Chondrocyte (in vitro differentiated cells): ENCODE measurements around the gene LRMDA. TPM values are rescaled to one million over a fixed set of nuclear protein-coding genes. Genes with fewer than 3 reads are reported as not detected.
"Not testable (repeated sequence)": the region's sequence is repeated elsewhere in the genome, so short reads cannot be mapped to it uniquely, and the experiment has no call there.

Source experiments
- DNase-seq: peaks from one replicate; pipeline ENCODE4 v3.0.0; 2021; ENCODE audit warnings: mixed read lengths, low spot score
- H3K27ac Mint-ChIP-seq: one replicate; pipeline ENCODE4 v1.8.0; 2021; ENCODE audit warnings: mild to moderate bottlenecking, moderate library complexity, mixed read lengths; ENCODE audit not compliant: unreplicated experiment
- H3K27me3 Mint-ChIP-seq: 2 replicates; pipeline ENCODE4 v1.8.0; 2021; ENCODE audit warnings: low read depth, mixed read lengths
- H3K36me3 Mint-ChIP-seq: 2 replicates; pipeline ENCODE4 v1.8.0; 2021; ENCODE audit warnings: low read depth, mixed read lengths
- H3K4me1 Mint-ChIP-seq: 2 replicates; pipeline ENCODE4 v1.8.0; 2021; ENCODE audit warnings: low read depth, mild to moderate bottlenecking, mixed read lengths
- H3K4me3 Mint-ChIP-seq: one replicate; pipeline ENCODE4 v1.8.0; 2021; ENCODE audit warnings: mild to moderate bottlenecking, moderate library complexity, mixed read lengths; ENCODE audit not compliant: unreplicated experiment
- H3K9me3 Mint-ChIP-seq: 2 replicates; pipeline ENCODE4 v1.8.0; 2021; ENCODE audit warnings: low read depth, mixed read lengths
- total RNA-seq: library from RNA; stranded (reverse); gene quantifications from 3 replicates; pipeline ENCODE4 v1.2.1, GENCODE V29; 2021
- TF ChIP-seq, protein P1 (sequence below): fragments of 200-600 bp; sonication (generic); IDR thresholded peaks from 2 replicates; pipeline ENCODE4 v1.5.0; 2021; ENCODE audit warnings: antibody characterized with exemption, mild to moderate bottlenecking, moderate library complexity

The LRMDA gene
- total RNA-seq, 1 donor from 2014 or later, result 2.8 TPM

DNA sequence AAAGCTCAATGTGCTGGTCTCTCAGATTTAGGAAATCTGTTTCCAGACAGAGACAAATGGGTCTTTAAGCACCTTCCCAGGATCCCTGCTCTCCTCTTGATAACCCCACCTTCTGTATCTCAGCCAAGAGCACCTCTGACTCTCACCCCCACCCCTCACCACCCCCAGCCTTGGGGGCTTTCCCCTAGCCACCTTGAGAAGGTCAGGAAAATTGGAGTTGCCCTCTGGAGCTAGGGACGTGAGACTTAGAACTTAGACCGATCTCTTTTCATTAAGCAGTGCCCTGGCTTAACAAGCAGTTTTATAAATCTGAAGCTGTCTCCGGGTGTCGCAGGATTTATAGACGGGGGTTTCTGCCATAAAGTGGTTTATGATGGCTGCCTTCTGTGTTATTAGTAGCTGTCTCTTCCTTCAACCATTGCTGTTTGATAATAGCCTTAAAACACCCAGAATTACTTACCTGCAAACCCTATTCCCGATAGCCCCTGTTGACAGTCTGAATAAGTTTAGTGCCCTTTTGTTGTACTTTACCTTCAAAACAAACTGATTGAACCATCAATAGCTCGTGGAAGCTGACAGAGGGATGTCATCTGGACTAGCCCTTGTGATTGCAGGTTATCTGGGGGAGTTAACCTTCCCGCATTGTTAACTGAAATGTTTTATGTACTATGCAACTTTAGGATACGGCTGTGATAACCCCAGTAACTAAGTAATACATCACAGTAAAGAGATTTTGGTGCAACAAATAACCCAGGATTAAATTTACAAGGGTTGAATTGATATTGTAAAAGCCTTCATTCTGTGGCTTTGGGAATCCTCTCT is 621.5 kb downstream of the LRMDA start:
- Mint-ChIP-seq H3K4me1 (no peaks in the 10 kb centered on the region), H3K9me3 (no peaks in the 10 kb centered on the region), H3K27ac (no peak overlapping the region), H3K27me3 (peaks cover 15% of the 10 kb centered on the region), H3K36me3 (no peaks in the 10 kb centered on the region), H3K4me3 (no peak overlapping the region)
- TF ChIP-seq, protein P1, sequence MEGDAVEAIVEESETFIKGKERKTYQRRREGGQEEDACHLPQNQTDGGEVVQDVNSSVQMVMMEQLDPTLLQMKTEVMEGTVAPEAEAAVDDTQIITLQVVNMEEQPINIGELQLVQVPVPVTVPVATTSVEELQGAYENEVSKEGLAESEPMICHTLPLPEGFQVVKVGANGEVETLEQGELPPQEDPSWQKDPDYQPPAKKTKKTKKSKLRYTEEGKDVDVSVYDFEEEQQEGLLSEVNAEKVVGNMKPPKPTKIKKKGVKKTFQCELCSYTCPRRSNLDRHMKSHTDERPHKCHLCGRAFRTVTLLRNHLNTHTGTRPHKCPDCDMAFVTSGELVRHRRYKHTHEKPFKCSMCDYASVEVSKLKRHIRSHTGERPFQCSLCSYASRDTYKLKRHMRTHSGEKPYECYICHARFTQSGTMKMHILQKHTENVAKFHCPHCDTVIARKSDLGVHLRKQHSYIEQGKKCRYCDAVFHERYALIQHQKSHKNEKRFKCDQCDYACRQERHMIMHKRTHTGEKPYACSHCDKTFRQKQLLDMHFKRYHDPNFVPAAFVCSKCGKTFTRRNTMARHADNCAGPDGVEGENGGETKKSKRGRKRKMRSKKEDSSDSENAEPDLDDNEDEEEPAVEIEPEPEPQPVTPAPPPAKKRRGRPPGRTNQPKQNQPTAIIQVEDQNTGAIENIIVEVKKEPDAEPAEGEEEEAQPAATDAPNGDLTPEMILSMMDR, result no peak
- no peak for DNase-seq

DNA sequence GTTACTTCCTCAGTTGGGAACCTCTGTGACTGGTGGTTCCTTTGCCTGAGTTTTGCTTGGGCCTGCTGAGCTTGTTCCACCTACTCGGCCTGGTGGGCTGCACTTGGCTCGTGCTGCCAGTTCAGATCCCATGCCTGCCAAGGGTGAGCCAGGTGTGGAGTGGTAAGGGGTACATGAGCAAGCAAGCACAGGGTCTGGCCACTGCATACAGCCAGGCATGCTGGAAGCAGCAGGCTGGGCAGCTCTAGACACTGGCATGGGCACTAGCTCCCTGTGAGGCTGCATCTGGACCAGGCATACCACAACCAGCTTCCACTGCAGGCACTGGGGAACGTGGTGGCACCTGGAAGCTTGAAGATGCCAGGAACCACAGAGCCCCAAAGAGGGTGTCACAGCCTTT is 624.0 kb downstream of the LRMDA start:
- H3K27me3 Mint-ChIP-seq, result peaks cover 15% of the 10 kb centered on the region
- H3K27ac Mint-ChIP-seq, result no peak overlapping the region

DNA sequence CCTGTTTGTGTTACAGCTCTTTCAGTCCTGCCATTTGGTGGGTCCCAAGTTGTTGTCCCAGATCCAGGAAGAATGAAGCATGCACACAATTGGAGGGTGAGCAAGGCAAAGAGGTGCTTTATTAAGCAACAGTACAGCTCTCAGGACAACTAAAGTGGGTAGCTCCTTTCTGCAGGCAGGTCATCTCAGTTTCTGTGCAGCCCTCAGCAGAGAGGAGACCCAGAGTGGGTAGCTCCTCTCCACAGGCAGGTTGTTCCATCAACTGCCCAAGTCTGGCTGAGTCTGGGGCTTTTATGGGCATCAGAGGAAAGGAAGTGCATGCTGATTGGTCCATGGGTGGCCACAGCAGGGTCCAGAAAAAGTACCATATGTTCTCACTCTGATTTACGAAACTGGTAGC is 624.5 kb downstream of the LRMDA start:
- TF ChIP-seq, protein P1, result no peak
- no peaks in the 10 kb centered on the region for H3K9me3 Mint-ChIP-seq

More for the DNA sequence above, 624.0 kb downstream of the LRMDA start:
- DNase-seq, result no peak
- no peak overlapping the region for H3K4me3 Mint-ChIP-seq
- no peaks in the 10 kb centered on the region for H3K36me3 Mint-ChIP-seq
- TF ChIP-seq, protein P1, result no peak
- H3K9me3 Mint-ChIP-seq, result no peaks in the 10 kb centered on the region
- H3K4me1 Mint-ChIP-seq, result no peaks in the 10 kb centered on the region

DNA sequence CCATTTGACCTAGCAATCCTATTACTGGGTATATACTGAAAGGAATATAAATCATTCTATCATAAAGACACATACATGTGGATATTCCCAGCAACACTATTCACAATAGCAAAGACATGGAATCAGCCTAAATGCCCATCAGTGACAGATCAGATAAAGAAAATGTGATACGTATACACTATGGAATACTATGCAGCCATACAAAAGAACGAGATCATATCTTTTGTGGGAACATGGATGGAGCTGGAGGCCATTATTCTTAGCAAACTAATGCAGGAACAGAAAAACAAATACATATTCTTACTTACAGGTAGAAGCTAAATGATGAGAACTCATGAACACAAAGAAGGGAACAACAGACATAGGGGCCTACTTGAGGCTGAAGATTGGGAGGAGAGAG is 629.6 kb downstream of the LRMDA start:
- H3K36me3 Mint-ChIP-seq, H3K9me3 Mint-ChIP-seq, H3K27me3 Mint-ChIP-seq, H3K4me3 Mint-ChIP-seq, DNase-seq, H3K27ac Mint-ChIP-seq, H3K4me1 Mint-ChIP-seq: not testable (repeated sequence)

More for the DNA sequence above, 624.5 kb downstream of the LRMDA start:
- no peak overlapping the region for H3K27ac Mint-ChIP-seq
- no peaks in the 10 kb centered on the region for H3K36me3 Mint-ChIP-seq
- DNase-seq, result no peak
- H3K27me3 Mint-ChIP-seq, result peaks cover 15% of the 10 kb centered on the region
- no peaks in the 10 kb centered on the region for H3K4me1 Mint-ChIP-seq
- H3K4me3 Mint-ChIP-seq, result no peak overlapping the region

DNA sequence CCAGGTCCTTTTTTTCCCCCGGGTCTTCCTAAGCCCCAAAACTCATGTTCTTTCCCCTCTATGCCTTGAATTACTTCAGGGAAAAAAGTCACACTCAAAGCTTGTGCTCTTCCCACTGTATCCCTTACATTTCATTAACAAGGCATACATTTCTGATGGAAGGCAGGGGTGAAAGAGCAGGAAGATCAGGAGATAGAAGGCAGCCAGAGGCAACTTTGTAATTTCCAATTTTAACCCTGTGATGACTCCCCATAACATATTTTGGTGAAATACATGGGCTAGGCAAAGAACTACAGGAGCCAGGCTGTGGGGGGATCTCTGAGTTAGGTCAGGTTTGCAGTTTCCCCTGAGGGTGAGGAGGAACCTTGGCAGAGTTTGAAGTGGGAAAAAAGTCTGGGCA is 635.0 kb downstream of the LRMDA start:
- TF ChIP-seq, protein P1, result no peak
- no peak overlapping the region for H3K27ac Mint-ChIP-seq
- peaks cover 9% of the 10 kb centered on the region for H3K4me1 Mint-ChIP-seq
- H3K4me3 Mint-ChIP-seq, result no peak overlapping the region
- H3K9me3 Mint-ChIP-seq, result peaks cover 15% of the 10 kb centered on the region
- H3K27me3 Mint-ChIP-seq, result no peaks in the 10 kb centered on the region
- DNase-seq, result no peak
- peaks cover 2% of the 10 kb centered on the region for H3K36me3 Mint-ChIP-seq

DNA sequence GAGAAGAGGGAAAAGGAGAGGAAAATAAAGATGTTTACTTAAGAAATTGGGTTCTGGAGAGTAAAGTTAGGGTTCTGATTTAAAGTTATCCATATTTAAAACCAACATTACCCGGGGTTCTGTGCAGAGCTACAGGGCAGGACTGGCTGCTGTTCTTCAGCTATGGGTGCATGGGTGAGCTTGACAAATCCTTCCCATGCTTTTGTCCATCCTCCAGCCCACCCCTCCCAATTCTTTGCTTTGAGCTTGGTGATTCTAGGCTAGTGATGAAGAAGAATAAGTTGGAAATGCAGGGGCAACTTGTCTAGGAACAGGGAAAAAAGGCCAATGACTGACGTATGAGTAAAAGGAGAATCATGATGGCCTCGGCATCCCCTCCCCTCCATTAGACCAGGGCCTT is 636.0 kb downstream of the LRMDA start:
- Mint-ChIP-seq H3K27ac (no peak overlapping the region), H3K4me3 (no peak overlapping the region), H3K9me3 (peaks cover 15% of the 10 kb centered on the region), H3K4me1 (peaks cover 19% of the 10 kb centered on the region), H3K27me3 (no peaks in the 10 kb centered on the region), H3K36me3 (peaks cover 2% of the 10 kb centered on the region)
- no peak for DNase-seq
- TF ChIP-seq, protein P1, result no peak
